ENCODE results near the gene INPP5A. TPM values are rescaled to one million over a fixed set of nuclear protein-coding genes. Genes with fewer than 3 reads are reported as not detected.
"Not testable (repeated sequence)": the region's sequence is repeated elsewhere in the genome, so short reads cannot be mapped to it uniquely, and the experiment has no call there.

INPP5A gene
- total and polyA plus RNA-seq, 4 donors = 37.7 to 112 (median 54.9) TPM

DNA sequence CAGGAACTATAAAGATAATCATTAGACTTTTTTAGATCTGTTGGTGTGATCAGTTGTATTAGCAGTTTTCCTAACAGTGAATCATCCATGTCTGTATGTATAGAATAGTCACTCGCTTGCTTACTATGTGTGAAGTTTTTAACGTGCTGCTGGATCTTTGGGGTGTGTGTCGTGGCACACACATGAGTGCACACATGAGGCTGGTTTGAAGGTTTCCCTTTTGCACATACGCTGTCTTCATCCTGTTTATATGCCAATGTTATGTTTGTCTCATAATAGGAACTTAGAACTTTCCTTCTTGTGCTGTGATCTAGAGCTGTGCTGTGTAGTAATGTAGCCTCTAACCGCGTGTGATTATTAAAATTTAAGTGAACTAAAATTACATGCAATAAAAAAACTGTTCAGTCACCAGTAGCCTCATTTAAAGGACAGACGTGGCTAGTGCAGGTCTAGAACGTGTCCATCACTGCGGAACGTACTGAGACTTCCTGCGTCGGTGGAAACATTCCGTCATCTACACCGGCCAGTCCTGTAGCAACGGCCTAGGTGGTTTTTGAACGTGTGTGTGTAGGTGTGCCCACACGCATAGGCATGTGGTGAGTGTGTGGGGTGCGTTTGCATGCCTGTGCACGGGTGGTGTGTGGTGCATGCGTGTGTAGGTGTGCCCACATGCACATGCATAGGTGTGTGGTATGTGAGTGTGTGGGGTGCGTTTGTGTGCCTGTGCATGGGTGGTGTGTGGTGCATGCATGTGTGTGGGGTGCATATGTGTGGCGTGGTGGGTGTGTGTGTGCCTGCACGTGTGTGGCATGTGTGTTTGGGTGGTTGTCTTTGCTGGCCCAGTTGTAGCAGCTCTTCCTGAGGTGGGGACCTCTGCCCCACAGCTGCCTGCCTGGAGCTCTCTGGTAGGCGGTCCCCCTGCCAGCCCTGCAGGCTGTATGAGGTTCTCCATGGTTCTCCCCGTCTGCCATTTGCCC is 56.6 kb downstream of the INPP5A start:
- Histone ChIP-seq H3K36me3 (ENCODE audit: control insufficient read depth in 1 of 2, insufficient read depth in 2 of 2, low read length in 1 of 2) (no peaks in the 10 kb centered on the region), H3K9me3 (ENCODE audit: control insufficient read depth, low read length) (no peaks in the 10 kb centered on the region), H3K27me3 (ENCODE audit: control insufficient read depth in 1 of 2, insufficient read depth in 2 of 2, low read length in 1 of 2) (no peaks in the 10 kb centered on the region), H3K4me3 (ENCODE audit: low read length in 2 of 2) (no peak overlapping the region), H3K4me1 (ENCODE audit: control insufficient read depth in 1 of 2, insufficient read depth in 2 of 2, low read length in 2 of 2) (peaks cover 0 to 8% of the 10 kb centered on the region in 2 donors), H3K27ac (ENCODE audit: low read depth in 1 of 2, low read length in 2 of 2) (peak overlapping the region in 1 of 2 donors; percentile 29)
- no peak for ATAC-seq (ENCODE audit: low FRiP score)
- DNase-seq = no peak
- intact Hi-C loops (cut with DNase I) = loop anchor here in 1 of 2 donors (5.0 kb wide), 1 partner anchor 33 kb away; no protein-coding TSS in a partner anchor
- WGBS, 2 donors = 69 to 73% methylated on average over 25 of the region's 25 CpGs

- peaks cover 2 to 3% of the 10 kb centered on the region in 2 donors for H3K4me1 ChIP-seq (ENCODE audit: control insufficient read depth in 1 of 2, insufficient read depth in 2 of 2, low read length in 2 of 2)
- H3K36me3 ChIP-seq (ENCODE audit: control insufficient read depth in 1 of 2, insufficient read depth in 2 of 2, low read length in 1 of 2) = no peaks in the 10 kb centered on the region
- H3K4me3 ChIP-seq (ENCODE audit: low read length in 2 of 2) = no peak overlapping the region
- no peaks in the 10 kb centered on the region for H3K27me3 ChIP-seq (ENCODE audit: control insufficient read depth in 1 of 2, insufficient read depth in 2 of 2, low read length in 1 of 2)
- DNase-seq (no peak), ATAC-seq (ENCODE audit: low FRiP score) (no peak)
- WGBS, 2 donors = 74 to 75% methylated on average over 11 of the region's 11 CpGs
- no peaks in the 10 kb centered on the region for H3K9me3 ChIP-seq (ENCODE audit: control insufficient read depth, low read length)
- H3K27ac ChIP-seq (ENCODE audit: low read depth in 1 of 2, low read length in 2 of 2) = no peak overlapping the region
- intact Hi-C loops (cut with DNase I) = no loop called here
These were observed 57.4 kb downstream of the INPP5A start for GRCh38 chr10:132595021-132595420.

DNA sequence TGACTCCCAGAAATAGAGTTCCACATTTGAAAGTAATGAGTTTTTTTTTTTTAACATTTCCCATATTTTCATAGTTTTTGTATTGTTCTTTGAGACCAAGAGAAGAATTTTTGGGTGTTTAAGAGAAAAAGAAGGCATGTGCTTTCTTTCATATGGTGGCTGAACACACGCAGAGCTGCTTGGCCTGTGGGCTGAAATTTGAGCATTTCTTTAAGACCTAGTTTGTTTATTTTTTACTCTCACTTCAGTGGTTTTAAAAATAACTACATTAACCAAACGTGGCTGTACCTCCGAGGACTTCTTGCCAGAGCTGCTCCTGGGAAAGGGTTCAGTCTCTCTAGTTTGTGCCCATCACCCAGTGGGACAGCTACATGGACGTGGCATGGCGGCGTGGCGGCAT is 58.3 kb downstream of the INPP5A start:
- Histone ChIP-seq H3K9me3 (ENCODE audit: control insufficient read depth, low read length) (no peaks in the 10 kb centered on the region), H3K36me3 (ENCODE audit: control insufficient read depth in 1 of 2, insufficient read depth in 2 of 2, low read length in 1 of 2) (no peaks in the 10 kb centered on the region), H3K4me1 (ENCODE audit: control insufficient read depth in 1 of 2, insufficient read depth in 2 of 2, low read length in 2 of 2) (peaks cover 2 to 3% of the 10 kb centered on the region in 2 donors), H3K4me3 (ENCODE audit: low read length in 2 of 2) (no peak overlapping the region), H3K27ac (ENCODE audit: low read depth in 1 of 2, low read length in 2 of 2) (no peak overlapping the region), H3K27me3 (ENCODE audit: control insufficient read depth in 1 of 2, insufficient read depth in 2 of 2, low read length in 1 of 2) (no peaks in the 10 kb centered on the region)
- ATAC-seq (ENCODE audit: low FRiP score) (no peak), DNase-seq (no peak)
- intact Hi-C loops (cut with DNase I) = no loop called here
- WGBS, 2 donors = 36 to 38% methylated on average over 7 of the region's 7 CpGs

DNA sequence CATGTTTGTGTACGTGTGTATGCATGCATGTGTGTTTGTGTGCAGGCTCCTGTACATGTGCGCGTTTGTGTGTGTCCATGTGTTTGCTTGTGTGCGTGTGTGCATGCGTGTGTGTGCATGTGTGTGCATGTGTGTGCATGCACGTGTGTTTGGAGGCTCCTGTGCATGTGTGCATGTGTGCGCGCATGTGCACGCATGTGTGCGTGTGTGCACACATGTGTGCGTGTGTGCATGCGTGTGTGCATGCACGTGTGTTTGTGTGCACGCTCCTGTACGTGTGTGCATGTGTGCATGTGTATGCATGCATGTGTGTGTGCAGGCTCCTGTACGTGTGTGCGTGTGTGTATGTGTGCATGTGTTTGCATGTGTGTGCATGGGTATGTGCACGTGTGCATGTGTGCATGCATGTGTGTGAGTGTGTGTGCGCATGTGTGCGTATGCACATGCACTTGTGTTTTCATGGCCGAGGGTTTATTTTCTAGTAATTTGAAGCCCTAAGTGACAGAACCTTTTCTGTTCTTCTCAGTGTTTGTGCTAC is 59.2 kb downstream of the INPP5A start:
- ATAC-seq (ENCODE audit: low FRiP score) (no peak), DNase-seq (no peak)
- Histone ChIP-seq H3K36me3 (ENCODE audit: control insufficient read depth in 1 of 2, insufficient read depth in 2 of 2, low read length in 1 of 2) (no peaks in the 10 kb centered on the region), H3K27ac (ENCODE audit: low read depth in 1 of 2, low read length in 2 of 2) (no peak overlapping the region), H3K27me3 (ENCODE audit: control insufficient read depth in 1 of 2, insufficient read depth in 2 of 2, low read length in 1 of 2) (no peaks in the 10 kb centered on the region), H3K4me1 (ENCODE audit: control insufficient read depth in 1 of 2, insufficient read depth in 2 of 2, low read length in 2 of 2) (peaks cover 2 to 4% of the 10 kb centered on the region in 2 donors), H3K4me3 (ENCODE audit: low read length in 2 of 2) (no peak overlapping the region), H3K9me3 (ENCODE audit: control insufficient read depth, low read length) (no peaks in the 10 kb centered on the region)
- intact Hi-C loops (cut with DNase I) = no loop called here
- WGBS, 2 donors = 89 to 92% methylated on average over 21 of the region's 21 CpGs

DNA sequence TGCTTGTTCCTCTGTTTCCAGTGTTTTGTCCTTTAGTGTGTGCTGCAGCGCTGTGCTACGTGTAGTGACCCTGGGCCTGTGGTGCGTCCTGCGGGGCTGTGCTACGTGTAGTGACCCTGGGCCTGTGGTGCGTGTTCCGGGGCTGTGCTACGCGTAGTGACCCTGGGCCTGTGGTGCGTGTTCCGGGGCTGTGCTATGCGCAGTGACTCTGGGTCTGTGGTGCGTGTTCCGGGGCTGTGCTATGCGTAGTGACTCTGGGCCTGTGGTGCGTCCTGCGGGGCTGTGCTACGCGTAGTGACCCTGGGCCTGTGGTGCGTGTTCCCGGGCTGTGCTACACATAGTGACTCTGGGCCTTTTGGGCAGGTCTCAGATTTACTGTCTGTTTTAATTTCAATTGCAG is 60.1 kb downstream of the INPP5A start:
- intact Hi-C loops (cut with DNase I) = no loop called here
- DNase-seq = no peak
- H3K36me3 ChIP-seq (ENCODE audit: control insufficient read depth in 1 of 2, insufficient read depth in 2 of 2, low read length in 1 of 2) = no peaks in the 10 kb centered on the region
- H3K27me3 ChIP-seq (ENCODE audit: control insufficient read depth in 1 of 2, insufficient read depth in 2 of 2, low read length in 1 of 2) = no peaks in the 10 kb centered on the region
- peaks cover 2 to 4% of the 10 kb centered on the region in 2 donors for H3K4me1 ChIP-seq (ENCODE audit: control insufficient read depth in 1 of 2, insufficient read depth in 2 of 2, low read length in 2 of 2)
- ATAC-seq (ENCODE audit: low FRiP score) = no peak
- no peak overlapping the region for H3K27ac ChIP-seq (ENCODE audit: low read depth in 1 of 2, low read length in 2 of 2)
- no peaks in the 10 kb centered on the region for H3K9me3 ChIP-seq (ENCODE audit: control insufficient read depth, low read length)
- 89 to 96% methylated on average over 21 of the region's 21 CpGs for WGBS, 2 donors
- H3K4me3 ChIP-seq (ENCODE audit: low read length in 2 of 2) = no peak overlapping the region

DNA sequence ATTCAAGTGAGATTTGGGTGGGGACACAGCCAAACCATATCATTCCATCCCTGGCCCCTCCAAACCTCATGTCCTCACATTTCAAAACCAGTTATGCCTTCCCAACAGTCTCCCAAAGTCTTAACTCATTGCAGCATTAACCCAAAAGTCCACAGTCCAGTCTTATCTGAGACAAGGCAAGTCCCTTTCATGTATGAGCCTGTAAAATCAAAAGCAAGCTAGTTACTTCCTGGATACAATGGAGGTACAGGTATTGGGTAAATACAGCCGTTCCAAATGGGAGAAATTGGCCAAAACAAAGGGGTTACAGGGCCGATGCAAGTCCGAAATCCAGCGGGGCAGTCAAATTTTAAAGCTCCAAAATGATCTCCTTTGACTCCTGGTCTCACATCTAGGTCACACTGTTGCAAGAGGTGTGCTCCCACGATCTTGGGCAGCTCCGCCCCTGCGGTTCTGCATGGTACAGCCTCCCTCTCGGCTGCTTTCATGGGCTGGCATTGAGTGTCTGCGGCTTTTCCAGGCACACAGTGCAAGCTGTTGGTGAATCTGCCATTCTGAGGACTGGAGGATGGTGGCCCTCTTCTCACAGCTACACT is 61.5 kb downstream of the INPP5A start:
- ATAC-seq (ENCODE audit: low FRiP score); H3K4me1 ChIP-seq (ENCODE audit: control insufficient read depth in 1 of 2, insufficient read depth in 2 of 2, low read length in 2 of 2); H3K36me3 ChIP-seq (ENCODE audit: control insufficient read depth in 1 of 2, insufficient read depth in 2 of 2, low read length in 1 of 2); H3K9me3 ChIP-seq (ENCODE audit: control insufficient read depth, low read length); H3K27me3 ChIP-seq (ENCODE audit: control insufficient read depth in 1 of 2, insufficient read depth in 2 of 2, low read length in 1 of 2); intact Hi-C loops (cut with DNase I); DNase-seq; H3K27ac ChIP-seq (ENCODE audit: low read depth in 1 of 2, low read length in 2 of 2); H3K4me3 ChIP-seq (ENCODE audit: low read length in 2 of 2): not testable (repeated sequence)
- WGBS, 2 donors = 92% methylated on average over 9 of the region's 9 CpGs

GRCh38 chr10:132599732-132600131 is 62.1 kb downstream of the INPP5A start:
- H3K27ac ChIP-seq (ENCODE audit: low read depth in 1 of 2, low read length in 2 of 2) = no peak overlapping the region
- peaks cover 2 to 4% of the 10 kb centered on the region in 2 donors for H3K4me1 ChIP-seq (ENCODE audit: control insufficient read depth in 1 of 2, insufficient read depth in 2 of 2, low read length in 2 of 2)
- no peaks in the 10 kb centered on the region for H3K36me3 ChIP-seq (ENCODE audit: control insufficient read depth in 1 of 2, insufficient read depth in 2 of 2, low read length in 1 of 2)
- ATAC-seq (ENCODE audit: low FRiP score) (no peak), DNase-seq (no peak)
- 98 to 100% methylated on average over 3 of the region's 3 CpGs for WGBS, 2 donors
- H3K27me3 ChIP-seq (ENCODE audit: control insufficient read depth in 1 of 2, insufficient read depth in 2 of 2, low read length in 1 of 2) = no peaks in the 10 kb centered on the region
- no peaks in the 10 kb centered on the region for H3K9me3 ChIP-seq (ENCODE audit: control insufficient read depth, low read length)
- no peak overlapping the region for H3K4me3 ChIP-seq (ENCODE audit: low read length in 2 of 2)
- intact Hi-C loops (cut with DNase I) = no loop called here

GRCh38 chr10:132600416-132600815 is 62.8 kb downstream of the INPP5A start:
- intact Hi-C loops (cut with DNase I) = no loop called here
- Histone ChIP-seq H3K27ac (ENCODE audit: low read depth in 1 of 2, low read length in 2 of 2) (no peak overlapping the region), H3K4me1 (ENCODE audit: control insufficient read depth in 1 of 2, insufficient read depth in 2 of 2, low read length in 2 of 2) (peaks cover 2 to 4% of the 10 kb centered on the region in 2 donors), H3K4me3 (ENCODE audit: low read length in 2 of 2) (no peak overlapping the region), H3K27me3 (ENCODE audit: control insufficient read depth in 1 of 2, insufficient read depth in 2 of 2, low read length in 1 of 2) (no peaks in the 10 kb centered on the region), H3K36me3 (ENCODE audit: control insufficient read depth in 1 of 2, insufficient read depth in 2 of 2, low read length in 1 of 2) (no peaks in the 10 kb centered on the region), H3K9me3 (ENCODE audit: control insufficient read depth, low read length) (no peaks in the 10 kb centered on the region)
- WGBS, 2 donors = 93 to 94% methylated on average over 3 of the region's 3 CpGs
- DNase-seq = no peak
- ATAC-seq (ENCODE audit: low FRiP score) = no peak

Data from aorta (tissue), 5 donors.